Activated gamma-delta T cell treated with anti-CD3 and anti-CD28 coated beads, Interleukin-2, amount 50 U/mL, for 16 hours (primary cell): ENCODE measurements around the gene TCF3.

ENCODE experiments used
- DNase-seq: peaks from one replicate; pipeline ENCODE4 v3.0.0-alpha.2; 2020; ENCODE audit warnings: low read depth

TCF3 gene

DNA sequence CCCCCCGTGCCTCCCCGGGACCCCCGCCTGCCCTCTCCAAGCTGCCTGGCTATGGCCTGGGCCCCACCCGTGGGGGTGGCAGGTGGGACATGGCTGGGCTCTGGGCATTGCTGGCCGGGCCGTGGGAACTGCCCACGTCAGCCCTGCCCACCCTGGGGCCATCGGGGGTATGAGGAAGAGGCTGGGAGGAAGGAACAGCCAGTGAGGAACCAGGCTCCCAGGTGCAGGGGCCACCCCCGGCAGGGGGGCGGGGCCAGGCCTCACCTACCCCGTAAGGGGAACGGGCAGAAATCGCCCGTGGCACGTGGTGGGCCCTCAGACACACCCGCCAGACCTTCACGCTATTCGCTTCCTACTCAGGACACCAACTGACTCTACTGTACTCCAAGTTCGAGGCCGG lies 22.4 kb downstream of the TCF3 start:
- no peak for DNase-seq

DNA sequence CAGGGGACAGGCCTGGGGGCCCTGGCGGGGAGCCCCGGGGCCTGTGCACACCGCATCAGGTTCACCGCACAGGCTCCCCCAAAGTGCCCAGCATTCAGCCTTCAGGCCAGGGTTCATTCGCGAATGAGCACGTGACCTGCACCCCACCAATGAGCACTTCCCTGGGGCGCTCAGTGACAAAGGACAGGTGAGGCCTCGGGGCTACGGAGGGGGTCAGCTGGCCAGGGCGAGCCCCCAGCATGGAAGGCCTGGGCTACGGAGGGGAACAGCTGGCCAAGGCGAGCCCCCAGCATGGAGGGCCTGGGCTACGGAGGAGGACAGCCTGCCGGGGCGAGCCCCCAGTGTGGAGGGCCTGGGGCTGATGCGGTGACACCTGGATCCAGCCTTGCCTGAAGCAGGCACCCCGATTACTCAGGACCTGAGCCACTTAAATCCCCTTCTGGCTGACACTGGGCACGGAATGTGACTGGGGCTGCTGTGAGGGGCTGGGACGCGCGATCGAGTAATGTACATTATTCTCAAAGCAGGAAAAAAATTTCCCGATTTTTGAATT lies 23.1 kb downstream of the TCF3 start:
- DNase-seq: no peak

DNA sequence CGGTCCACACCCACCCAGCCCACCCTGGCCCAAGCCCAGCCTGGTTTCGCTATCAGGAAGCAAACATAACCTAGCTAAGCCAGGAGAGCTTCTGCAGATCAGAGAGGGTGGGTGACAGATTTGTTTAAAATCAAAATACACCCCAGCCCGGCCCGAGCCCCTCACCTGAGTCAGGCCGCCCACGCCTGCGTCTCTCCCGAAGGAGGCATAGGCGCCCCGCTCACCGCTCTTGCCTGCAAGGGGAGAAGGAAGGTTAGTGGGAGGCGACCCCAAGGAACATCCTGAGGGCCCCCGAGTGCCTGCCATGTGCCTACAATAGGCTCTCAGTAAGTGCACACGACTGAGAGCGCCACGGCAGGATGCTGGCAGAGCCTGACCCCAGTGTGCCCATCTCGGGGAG lies 25.2 kb downstream of the TCF3 start:
- DNase-seq: no peak

DNA sequence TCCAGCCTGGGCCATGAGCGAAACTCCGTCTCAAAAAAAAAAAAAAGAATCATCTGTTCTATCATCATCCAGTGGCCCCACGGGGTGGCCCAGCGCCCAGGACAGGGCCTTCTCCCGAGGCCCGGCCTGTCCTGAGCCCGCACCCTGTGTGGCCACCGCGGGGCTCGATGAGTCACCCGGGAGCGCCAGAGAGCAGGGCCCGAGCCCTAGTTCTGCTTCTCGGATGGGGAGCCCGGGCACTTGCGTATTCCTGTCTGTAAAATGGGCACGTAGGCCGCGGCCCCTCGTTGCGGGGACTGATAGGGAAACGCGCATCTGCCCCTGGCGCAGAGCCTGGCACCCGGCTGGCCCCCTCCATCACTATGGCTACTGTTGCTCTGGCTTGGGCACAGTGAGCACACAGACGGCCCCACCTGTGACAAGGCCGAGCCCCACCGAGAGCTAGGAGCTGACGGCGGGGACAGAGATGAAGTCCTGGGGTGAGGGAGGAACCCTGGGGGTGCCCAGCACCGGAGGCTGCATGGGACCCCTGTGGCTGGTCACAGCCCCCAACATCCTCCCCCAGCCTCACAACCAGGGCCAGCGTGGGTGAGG lies 25.9 kb downstream of the TCF3 start:
- DNase-seq: no peak

DNA sequence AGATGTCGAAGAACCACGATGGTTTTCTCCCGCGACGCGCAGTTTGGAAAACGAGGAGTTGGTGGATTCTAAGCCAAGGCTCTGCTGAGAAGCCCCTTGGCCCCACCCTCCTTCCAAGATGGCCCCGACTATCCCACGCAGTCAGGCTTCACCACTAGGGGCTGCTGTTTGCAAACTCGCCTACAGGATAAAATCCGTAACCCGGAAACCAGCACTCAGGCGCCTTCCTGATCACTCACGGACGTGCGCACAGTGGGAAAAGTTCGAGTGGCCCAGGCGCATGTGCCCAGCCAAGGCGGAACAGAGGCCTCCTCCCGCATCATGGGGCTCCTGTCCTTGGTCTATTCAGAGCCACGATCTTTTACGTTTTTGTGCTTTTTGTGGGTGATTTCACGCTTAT lies 28.0 kb downstream of the TCF3 start:
- DNase-seq: peak; percentile 22

DNA sequence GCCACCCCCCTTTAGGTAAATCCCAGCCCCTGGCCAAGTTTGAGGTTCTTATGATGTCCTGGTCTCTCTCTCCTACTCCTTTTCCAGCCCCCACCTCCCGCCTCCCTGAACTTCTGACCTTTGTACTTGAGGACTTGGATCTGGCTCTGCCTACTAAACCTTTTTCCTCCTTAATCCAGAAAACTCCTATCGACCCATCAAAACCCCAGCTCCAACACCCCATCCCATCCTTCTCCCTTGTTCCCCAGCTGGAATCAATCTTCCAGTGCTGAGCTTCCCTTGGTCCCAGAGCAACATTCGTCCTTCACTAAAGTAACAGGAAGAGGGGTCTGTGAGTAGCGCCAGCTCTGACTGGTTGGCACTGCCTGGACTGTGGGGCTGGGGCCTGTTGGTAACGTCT lies 29.9 kb downstream of the TCF3 start:
- DNase-seq: no peak

DNA sequence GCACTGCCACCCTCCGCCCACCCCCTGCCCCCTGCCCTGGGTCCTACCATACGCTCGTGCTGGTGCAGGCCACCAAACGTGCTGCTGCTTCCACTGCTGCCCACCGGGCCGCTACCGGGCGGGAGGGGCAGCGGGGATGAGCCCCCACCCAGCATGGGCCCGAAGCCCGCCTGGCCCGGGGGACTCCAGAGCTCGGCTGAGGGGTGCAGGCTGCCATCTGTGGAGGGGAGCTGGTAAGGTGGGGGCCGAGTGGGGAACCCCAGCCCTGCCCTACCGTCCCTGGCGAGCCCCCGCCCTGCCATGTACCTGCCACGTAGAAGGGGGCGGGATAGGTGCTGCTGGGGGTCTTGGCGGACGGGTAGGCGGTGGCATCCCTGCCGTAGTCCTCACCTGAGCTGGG lies 30.4 kb downstream of the TCF3 start:
- no peak for DNase-seq

DNA sequence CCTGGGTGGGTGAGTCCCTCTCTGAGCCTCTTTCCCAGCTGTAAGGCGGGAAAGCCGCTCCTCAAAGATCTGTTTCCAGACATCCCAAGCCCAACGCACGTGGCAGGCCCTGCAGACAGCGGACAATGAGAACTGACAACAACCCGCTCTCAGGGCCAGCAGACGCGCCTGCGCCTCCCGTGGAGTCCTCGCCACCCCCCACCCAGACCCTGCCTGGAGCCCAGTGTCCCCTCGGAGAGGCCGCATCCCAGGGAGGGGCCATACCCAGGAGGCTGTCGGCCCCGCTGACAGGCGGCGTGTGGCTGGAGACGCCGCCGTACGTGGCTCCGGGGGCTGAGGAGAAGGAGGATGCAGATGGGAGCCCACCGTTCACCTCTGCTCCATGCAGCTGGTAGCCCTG lies 30.8 kb downstream of the TCF3 start:
- no peak for DNase-seq

DNA sequence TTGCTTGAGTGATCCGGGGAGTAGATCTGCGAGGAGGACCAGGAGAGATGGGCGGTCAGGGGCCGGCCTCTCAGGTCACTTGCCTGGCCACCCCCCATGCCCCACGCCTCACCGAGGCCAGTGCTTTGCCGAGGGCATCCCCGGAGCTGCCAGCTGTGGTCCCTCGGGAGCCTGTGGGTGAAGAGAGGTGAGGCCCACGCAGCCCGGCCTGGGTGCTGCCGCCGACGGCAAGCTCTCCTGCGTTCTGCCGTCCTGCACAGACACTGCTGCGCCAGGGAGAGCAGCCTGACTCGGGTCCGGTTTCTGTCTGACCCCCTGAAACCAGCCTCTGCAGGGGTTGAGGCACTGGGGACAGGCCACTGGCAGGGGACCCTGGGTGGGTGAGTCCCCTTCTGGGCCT lies 31.4 kb downstream of the TCF3 start:
- no peak for DNase-seq

DNA sequence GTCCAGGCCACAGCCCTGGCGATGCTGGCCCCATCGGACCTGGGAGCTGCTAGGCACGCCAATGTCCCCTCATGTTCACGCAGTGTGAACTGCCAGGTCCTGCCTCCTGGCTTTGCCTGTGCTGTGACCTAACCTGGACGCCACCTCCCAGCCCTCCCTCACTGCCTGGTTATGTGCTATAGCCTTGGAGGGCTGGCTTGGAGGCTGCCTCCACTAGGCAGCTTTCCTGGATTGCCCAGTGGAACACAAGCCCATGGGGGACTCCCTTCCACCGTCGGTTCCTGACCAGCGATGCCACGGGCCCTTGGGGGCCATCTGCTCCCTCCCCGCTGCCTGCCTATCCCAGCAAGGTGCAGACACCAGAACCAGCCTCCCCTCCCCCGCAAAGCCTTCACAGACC lies 31.9 kb downstream of the TCF3 start:
- no peak for DNase-seq

DNA sequence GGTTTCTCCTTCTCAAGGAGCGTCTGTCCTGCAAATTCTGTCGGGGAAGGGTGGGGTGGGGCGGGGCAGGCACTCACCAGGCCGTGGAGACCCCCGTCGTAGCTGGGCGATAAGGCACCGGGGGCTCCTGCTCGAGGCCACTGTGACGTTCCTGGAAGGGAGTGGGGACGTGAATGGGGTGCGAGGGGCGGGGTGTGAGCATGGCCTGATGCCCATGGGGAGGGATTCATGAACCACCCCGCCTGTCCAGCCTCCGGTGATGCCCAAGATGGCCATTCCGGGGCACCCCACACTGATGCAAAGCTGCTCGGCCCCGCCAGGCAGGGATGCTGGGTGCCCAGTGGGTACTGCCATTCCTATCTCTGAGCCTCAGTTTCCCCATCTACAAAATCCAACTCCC lies 32.7 kb downstream of the TCF3 start:
- DNase-seq: no peak

DNA sequence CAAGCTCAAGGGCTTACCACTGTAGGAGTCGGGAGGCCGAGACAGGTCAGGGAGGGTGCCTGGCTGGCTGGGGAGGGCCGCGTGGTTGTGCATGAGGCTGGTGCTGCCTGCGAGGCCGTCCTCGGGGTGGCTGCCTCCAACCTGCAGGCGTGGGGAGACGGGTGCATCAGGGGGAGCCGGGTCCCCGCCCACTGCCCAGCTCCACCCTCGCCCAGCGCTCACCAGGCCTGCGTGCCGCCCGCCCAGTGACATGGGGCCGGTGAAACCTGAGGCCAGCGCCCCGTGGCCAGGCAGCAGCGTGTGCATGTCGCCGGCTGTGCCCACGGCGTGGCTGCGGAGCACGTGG lies 33.3 kb downstream of the TCF3 start:
- DNase-seq: no peak

DNA sequence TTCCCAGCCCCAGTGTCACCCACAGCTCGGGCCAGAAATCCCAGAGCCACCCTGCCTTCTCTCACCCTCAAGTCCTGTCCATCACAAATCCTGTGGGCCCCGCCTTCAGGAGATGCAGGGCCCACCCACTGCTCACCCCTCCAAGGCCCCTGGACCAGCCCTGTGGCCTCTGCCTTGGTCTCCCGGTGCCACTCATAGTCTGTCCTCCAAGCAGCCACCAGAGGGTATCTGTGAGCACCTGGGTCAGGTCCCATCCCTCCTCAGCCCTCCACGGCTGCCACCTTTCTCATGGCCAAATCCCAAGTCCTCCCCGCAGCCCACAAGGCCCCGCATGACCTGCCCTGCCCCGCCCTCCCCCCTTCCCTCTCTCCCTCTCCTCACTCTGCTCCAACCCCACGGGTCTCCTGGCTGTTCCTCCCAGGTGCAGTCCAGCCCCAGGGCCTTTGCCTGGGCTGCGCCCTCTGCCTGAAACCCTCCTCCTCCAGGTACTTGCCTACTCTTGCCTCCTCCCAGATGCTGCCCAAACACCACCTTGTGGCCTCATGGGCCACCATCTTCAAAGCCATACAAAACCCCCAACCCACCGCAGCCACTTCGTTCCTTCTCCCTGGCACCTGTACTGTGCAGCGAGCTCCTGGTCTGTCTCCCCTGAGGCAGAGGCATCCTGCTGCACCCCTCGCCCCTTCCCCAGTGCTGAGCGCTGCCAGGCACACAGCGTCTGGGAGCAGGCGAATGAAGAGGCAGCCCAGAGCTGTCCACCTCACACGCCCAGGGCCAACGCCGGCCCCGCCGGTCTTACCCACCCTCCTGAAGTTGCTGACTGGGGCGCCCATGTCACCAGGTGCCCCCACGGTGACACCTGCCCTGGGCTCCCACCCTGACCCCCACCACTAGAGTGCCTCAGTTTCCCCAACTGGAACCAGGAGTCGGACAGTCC lies 34.0 kb downstream of the TCF3 start:
- no peak for DNase-seq

DNA sequence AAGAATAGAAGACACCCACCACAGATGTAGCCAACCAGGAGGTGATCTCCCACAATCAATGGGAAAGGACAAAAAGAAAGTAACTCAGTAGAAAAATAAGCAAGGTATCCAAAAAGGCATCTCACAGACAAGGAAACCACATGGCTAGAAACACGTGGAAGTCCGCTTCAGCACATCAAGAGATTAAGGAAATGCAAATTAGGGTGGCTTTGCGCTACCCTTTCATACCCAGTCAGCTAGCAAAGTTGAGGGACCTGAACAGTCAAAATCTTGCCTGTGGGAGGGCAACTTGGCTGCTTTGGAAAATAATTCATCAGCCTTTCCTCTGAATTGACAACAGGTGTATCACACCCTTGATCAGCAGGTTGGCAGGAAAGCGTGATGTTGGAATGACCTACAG lies 35.5 kb downstream of the TCF3 start:
- DNase-seq: no peak

DNA sequence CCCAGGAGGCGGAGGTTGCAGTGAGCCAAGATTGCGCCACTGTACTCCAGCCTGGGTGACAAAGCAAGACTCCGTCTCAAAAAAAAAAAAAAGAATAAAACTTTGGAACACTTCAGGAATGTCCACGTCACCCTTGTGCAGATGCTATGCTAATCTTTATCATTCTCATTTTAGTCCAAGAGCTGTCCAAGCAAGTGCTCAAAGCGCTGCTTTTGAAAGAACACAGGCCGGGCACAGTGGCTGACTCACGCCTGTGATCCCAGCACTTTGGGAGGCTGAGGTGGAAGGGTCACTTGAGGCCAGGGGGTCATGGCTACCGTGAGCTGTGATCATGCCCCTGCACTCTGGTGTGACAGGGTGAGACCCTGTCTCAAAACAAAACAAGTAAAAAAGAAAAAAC lies 36.0 kb downstream of the TCF3 start:
- DNase-seq: no peak

DNA sequence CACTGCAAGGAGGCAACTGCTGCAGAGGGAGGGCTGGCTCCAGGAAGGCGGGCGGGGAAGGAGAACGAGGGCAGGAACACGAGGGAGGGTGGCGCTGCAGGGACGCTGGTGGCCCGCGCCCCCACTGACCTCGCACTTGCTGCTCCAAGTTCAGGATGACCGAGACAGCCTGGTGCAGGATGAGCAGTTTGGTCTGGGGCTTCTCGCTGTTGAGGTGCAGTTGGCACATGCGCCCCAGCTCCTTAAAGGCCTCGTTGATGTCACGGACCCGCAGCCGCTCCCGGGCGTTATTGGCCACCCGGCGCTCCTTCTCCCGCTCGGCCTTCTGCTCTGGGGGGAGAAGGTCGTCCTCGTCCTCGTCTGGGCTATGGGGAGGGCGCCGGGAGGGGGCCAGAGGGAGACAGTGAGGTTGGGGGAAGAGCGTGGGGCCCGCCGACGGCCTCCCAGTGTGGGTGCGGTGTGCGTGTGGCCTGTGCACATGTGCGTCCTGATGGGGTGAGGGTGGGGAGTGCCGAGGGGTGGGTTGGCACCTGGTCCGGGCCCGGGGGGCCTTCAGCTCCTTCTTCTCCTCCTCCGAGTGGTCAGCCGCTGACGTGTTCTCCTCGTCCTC lies 37.2 kb downstream of the TCF3 start:
- DNase-seq: no peak

DNA sequence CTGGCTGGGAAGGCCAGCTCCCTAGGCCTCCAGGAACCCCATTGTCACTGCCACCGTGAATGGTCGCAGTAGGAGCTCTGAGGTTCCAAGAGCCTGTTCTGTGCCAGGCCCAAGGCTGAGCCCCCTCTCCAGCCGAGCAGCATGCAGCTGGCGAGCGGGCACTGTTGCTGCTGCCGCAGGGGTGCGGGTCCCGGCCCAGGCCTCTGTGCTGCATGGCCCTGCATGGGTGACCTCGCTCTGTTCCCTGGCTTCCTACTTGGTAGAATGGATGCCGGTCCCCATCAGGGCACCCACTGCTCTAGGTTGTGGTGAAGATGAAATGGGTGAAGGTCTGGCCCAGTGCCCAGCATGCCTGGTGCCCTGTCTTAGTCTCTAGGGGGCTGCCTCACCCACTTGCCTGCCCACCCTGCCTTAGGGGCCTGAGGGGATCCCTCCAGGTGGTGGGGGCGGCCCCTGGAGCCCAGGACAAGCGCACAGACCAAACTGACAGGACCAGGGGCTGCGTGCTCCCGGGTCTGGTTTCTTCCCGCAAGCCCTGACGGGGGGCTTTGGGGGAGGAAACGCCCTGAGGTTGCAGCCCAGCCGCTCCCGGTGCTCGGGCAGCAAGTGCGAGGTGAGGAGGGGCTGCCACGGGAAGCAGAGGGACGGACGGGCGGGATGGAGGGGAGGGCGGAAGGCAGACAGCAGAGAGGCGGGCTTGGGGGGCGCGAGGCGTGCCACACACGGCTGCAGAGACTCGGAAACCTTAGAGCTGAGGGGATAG lies 38.4 kb downstream of the TCF3 start:
- no peak for DNase-seq

DNA sequence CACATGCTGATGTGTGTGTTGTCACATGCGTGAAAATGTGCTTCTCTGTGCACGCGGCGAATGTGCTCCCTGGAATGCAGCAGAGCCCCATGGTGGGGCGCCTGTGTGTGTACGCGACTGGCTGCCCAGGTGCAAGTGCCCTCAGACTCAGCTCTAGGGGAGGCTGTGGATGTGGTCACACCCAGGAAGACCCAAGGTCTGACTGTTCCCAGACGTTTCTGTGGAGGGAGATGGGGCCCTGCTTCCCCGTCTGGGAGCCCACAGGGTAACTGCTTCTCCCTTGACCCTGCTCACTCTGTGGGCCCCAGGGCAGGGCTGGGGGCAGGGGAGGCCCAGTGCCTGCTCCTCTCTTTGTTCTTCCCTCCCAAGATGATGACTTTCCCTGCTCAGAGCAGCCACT lies 39.3 kb downstream of the TCF3 start:
- no peak for DNase-seq

DNA sequence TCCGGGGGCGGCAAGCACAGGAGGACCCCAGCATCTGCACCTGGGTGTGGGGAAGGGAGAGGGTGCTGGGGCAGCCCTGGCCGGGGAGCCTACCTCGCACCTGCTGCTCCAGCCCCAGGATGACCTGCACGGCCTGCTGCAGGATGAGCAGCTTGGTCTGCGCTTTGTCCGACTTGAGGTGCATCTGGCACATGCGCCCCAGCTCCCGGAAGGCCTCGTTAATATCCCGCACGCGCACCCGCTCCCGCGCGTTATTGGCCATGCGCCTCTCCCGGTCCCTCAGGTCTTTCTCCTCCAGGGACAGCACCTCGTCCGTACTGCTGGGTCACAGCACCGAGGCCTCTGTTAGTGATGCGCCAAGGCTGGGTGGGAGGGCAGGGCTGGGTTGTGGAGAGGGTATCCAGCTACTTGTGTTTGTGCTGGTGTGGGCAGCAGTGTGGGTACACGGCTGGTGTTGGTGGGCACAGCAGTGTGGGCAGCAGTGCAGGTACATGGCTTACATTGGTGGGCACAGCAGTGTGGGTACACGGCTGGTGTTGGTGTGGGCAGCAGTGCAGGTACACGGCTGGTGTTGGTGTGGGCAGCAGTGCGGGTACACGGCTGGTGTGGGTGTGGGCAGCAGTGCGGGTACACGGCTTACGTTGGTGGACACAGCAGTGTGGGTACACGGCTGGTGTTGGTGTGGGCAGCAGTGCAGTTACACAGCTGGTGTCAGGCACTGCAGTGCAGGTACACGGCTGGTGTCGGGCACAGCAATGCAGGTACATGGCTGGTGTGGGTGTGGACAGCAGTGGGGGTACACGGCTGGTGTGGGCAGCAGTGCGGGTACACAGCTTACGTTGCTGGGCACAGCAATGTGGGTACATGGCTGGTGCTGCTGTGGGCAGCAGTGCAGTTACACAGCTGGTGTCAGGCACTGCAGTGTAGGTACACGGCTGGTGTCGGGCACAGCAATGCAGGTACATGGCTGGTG lies 40.0 kb downstream of the TCF3 start:
- no peak for DNase-seq

DNA sequence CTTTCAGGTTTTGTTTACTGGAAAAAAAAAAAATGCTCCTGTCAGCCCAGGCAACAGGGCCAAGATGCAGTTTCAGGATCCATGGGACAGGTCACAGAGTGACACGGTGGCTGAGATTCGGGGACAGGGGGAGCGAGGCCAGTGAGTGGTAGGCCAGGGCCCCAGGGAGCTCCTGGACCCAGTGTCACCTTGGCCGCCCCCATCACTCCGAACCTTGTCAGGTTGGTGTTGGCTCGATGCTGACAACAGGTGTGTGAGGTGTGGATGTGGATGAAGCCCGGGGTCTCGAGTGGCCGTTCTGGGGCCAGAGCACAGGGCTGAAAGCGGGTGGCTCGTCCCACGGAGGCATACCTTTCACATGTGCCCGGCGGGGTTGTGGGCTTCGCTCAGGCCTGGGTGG lies 41.1 kb downstream of the TCF3 start:
- DNase-seq: no peak

DNA sequence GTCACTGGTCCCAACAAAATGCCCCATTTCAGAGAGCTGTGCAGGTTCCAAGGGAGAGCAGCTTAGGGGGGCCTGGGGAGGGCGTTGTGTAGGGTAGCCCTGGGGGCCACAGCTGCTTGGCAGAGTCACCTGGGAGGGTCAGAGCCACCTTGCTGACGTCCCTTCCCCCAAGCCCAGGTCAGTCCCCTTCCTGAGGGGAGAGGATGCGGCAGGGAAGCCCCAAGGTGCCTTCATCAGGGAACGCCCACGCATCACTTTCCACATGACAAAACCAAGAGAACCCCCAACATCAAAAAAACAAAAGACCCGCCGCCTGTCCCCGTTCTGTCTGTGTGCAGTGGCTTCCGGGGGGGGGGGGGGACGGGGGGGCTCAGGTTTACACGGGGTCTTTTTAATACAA lies 41.8 kb downstream of the TCF3 start:
- no peak for DNase-seq
